ENCODE data around the gene SLC6A5.

GRCh38 chr11:20584093-20584774 lies 15.2 kb upstream of the SLC6A5 start:
- TF ChIP-seq CTCF (IDR thresholded peaks at IDR 0.05) (no peak), POLR2AphosphoS5 (IDR thresholded peaks at IDR 0.05; ENCODE audit: low read depth, low read length) (no peak), REST (IDR thresholded peaks at IDR 0.05; ENCODE audit: insufficient read depth in 1 of 2, low read depth in 2 of 2, low read length in 1 of 2) (no peak), SIN3A (IDR thresholded peaks at IDR 0.05; ENCODE audit: borderline replicate concordance, insufficient read depth, low read depth, low read length) (no peak)

Measured in Panc1 (cell line).